ENCODE data around the gene MLLT6. TPM values are rescaled to one million over a fixed set of nuclear protein-coding genes. Genes with fewer than 3 reads are reported as not detected.
A peak's percentile ranks its signal among the peaks of the same experiment; 100 is the strongest.

MLLT6 gene
- total RNA-seq, result 70.2 TPM

DNA sequence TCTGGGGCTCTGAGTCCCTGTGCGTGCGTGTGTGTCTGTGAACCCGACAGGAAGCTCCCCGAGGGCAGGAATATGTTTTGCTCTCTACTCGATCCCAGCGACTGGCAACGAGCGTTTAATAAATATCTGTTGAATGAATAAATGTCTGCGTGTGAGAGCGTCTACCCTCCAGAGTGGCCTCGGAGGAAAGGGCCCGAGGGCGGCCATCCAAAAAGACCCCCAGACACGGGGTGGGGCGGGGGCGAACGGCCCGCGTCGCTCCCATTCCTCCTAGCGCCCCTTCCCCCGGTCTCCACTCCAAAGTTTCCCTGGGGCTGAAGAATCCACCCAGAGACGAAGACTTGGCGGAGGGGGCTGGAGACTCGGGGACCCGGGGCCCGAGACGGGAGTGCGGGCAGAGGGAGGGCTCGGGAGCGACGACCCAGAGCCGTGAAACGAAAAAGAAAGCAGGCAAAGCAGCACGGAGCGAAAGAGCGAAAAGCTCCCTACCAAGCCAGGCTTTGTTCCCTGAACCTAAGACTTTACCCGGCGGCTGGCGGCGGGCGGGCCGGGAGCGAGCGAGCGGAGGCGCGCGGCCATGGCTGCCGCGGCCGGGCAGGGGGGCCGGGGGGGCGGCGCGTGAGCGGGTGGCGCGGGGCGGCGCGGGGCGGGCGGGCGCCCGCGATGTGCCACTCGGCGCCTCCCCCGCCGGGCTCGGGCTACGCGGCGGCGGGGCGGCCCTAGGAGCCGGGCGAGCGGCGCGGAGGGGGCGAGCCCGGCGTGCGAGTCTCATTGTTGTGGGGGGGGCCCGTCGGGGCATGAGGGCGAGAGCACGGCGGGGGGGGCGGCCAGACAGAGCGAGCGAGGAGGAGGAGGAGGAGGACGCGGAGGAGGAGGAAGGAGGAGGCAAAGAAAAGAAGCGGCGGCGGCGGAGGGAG lies at the start of gene MLLT6:
MLLT6 (plus strand) TSS at position 668 of the 917 bp plus-strand sequence. CDS start 360 bp downstream, outside the sequence.
- Histone ChIP-seq H3K9me3 (no peaks in the 10 kb centered on the region), H3K4me1 (peaks cover 48% of the 10 kb centered on the region), H3K27ac (peak within 1 kb of the TSS; percentile 98), H3K36me3 (peaks cover 0 to 10% of the 10 kb centered on the region in 2 donors), H3K4me3 (peak within 1 kb of the TSS; percentile 92 to 97), H3K27me3 (no peaks in the 10 kb centered on the region)
- DNase-seq (ENCODE audit: extremely low spot score in 2 of 2), result no peak
- TF ChIP-seq POLR2A (IDR thresholded peaks at IDR 0.05) (no peak), POLR2AphosphoS5 (IDR thresholded peaks at IDR 0.05; ENCODE audit: insufficient read depth in 1 of 2, low read depth in 1 of 2) (peak in 1 of 2 donors; percentile 59)
- TF ChIP-seq, protein P1, sequence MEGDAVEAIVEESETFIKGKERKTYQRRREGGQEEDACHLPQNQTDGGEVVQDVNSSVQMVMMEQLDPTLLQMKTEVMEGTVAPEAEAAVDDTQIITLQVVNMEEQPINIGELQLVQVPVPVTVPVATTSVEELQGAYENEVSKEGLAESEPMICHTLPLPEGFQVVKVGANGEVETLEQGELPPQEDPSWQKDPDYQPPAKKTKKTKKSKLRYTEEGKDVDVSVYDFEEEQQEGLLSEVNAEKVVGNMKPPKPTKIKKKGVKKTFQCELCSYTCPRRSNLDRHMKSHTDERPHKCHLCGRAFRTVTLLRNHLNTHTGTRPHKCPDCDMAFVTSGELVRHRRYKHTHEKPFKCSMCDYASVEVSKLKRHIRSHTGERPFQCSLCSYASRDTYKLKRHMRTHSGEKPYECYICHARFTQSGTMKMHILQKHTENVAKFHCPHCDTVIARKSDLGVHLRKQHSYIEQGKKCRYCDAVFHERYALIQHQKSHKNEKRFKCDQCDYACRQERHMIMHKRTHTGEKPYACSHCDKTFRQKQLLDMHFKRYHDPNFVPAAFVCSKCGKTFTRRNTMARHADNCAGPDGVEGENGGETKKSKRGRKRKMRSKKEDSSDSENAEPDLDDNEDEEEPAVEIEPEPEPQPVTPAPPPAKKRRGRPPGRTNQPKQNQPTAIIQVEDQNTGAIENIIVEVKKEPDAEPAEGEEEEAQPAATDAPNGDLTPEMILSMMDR (IDR thresholded peaks at IDR 0.05), result no peak
- intact Hi-C loops (cut with DNase I), result loop anchor here (5.0 kb wide), 1 partner anchor 37 kb away; no protein-coding TSS in a partner anchor

DNA sequence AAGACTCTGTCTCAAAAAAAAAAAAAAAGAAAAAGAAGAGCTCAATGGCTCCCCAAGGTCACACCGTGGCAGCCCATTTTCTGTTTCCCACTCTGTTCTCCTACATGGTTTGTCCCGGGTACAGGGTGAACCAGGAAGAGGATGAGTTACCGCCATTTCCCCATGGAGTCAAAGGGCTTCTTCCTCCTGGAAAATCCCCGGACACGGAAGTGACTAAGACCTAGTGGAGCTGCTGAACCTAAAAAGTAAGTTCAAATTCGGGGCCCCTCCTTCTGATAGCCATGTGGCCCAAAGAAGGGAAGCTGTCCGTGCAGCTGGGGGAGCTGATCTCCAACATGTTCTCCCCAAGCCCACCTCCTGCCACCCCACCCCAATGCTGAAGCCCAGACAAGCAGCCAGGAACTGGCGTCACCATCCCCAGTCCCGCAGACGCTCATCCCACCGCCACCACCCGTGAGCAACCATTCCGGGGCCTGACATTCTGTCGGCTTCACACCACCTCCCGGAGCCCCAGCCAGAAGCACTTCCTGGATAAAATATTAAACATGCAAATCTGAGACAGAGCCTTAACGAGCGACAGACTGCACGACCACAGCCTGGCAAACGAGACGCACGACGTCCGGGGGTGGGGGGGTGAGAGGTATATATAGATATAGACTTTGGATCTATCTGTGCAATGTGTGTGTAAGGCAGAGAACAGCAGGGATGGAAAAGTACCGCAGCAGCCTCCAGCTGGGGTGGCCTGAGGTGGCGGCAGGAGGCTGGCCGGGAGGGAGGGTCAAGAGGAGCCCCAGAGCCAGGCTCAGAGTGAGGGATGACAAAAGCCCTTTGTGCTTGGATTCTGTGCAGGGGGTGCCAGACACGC lies 47.9 kb upstream of the MLLT6 start:
- no peak for DNase-seq (ENCODE audit: extremely low spot score in 2 of 2)
- Histone ChIP-seq H3K4me1 (no peaks in the 10 kb centered on the region), H3K36me3 (no peaks in the 10 kb centered on the region), H3K4me3 (no peak overlapping the region), H3K9me3 (no peaks in the 10 kb centered on the region), H3K27me3 (peaks cover 6% of the 10 kb centered on the region), H3K27ac (no peak overlapping the region)
- intact Hi-C loops (cut with DNase I), result no loop called here
- TF ChIP-seq, protein P1 (IDR thresholded peaks at IDR 0.05), result no peak
- TF ChIP-seq POLR2AphosphoS5 (IDR thresholded peaks at IDR 0.05; ENCODE audit: insufficient read depth in 1 of 2, low read depth in 1 of 2) (no peak), POLR2A (IDR thresholded peaks at IDR 0.05) (no peak)

DNA sequence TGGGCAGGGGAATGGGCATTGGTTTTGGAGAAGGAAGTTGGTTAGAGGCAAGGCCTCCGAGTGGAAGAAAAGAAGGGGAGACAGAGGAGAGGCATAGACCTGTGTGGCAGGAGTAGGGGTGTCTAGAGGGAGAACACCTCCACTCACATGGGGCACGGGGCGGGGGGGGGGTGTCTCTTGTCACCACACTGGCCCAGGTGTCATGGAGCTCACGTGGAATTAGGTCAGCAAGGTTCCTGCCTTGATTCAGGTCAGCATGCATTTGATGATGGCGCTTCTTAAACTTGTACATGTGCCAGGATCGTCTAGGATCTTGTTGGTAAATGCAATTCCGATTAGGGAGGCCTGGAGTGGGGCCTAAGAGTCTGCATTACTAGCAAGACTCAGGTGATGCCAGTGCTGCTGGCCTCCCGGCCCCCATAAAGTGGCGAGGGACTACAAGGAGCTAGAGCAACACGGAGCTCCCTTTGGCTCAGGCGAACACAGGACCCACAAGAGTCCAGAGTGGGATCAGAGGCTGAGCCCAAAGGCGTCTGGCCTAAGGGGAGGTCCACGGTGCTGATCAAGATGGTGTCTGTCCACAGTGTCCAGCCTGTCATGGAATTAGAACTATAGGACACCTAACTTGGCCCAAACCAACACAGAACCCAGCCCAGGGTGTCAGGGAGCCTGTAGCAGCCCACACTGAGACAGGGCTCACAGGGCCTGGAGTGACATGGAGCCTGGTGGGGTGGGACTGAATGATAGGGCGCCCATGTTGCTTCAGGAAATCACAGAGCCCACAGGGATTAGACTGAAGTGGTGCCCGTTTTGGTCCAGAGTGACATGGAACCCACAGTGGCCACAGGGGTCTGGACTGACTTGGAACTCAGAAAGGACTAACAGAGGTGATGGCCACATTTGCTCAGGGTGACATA lies 47.0 kb upstream of the MLLT6 start:
- Histone ChIP-seq H3K4me3 (no peak overlapping the region), H3K36me3 (no peaks in the 10 kb centered on the region), H3K27ac (no peak overlapping the region), H3K27me3 (peaks cover 6% of the 10 kb centered on the region), H3K4me1 (no peaks in the 10 kb centered on the region), H3K9me3 (no peaks in the 10 kb centered on the region)
- no peak for TF ChIP-seq POLR2A (IDR thresholded peaks at IDR 0.05)
- TF ChIP-seq POLR2AphosphoS5 (IDR thresholded peaks at IDR 0.05; ENCODE audit: insufficient read depth in 1 of 2, low read depth in 1 of 2), result no peak
- TF ChIP-seq, protein P1 (IDR thresholded peaks at IDR 0.05), result no peak
- intact Hi-C loops (cut with DNase I), result no loop called here
- DNase-seq (ENCODE audit: extremely low spot score in 2 of 2), result no peak

DNA sequence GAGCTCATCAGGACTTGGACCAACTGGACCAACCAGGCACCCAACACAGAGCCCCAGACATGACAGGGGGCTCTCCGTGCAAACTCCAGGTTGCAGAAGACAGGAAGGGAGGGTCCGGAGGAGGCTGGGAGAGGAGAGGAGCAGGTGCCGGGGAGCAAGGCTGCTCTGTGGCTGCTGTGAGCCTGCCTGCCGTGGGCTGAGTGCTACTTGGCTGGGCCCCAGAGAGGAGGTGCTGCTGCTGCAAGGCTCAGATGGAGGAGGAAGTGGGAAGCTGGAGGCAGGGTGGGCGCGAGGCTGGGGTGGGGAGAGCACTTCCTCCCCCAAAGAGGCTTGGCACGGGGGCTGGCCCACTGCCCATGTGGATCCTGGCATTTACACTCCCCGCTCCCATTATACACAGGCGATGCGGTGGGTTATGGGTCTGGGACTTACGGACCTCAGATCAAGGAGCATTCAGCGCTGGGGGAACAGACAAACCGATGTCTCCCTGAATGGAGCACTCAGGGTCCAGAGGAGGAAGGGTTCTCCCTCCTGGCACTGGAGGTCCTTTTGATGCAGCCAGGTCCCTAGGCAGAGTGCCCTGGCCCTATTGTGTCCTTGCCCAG lies 46.2 kb upstream of the MLLT6 start:
- TF ChIP-seq, protein P1 (IDR thresholded peaks at IDR 0.05), result no peak
- TF ChIP-seq POLR2AphosphoS5 (IDR thresholded peaks at IDR 0.05; ENCODE audit: insufficient read depth in 1 of 2, low read depth in 1 of 2), result no peak
- TF ChIP-seq POLR2A (IDR thresholded peaks at IDR 0.05), result no peak
- H3K4me3 ChIP-seq, result no peak overlapping the region
- H3K27ac ChIP-seq, result no peak overlapping the region
- H3K36me3 ChIP-seq, result no peaks in the 10 kb centered on the region
- no peak for DNase-seq (ENCODE audit: extremely low spot score in 2 of 2)
- peaks cover 6% of the 10 kb centered on the region for H3K27me3 ChIP-seq
- intact Hi-C loops (cut with DNase I), result no loop called here
- no peaks in the 10 kb centered on the region for H3K4me1 ChIP-seq
- no peaks in the 10 kb centered on the region for H3K9me3 ChIP-seq
